OCI-LY7 (cell line): ENCODE results near the gene MAZ.

Experiments
- EZH2phosphoT487 ChIP-seq: fragments of 200-600 bp; sonication (generic); IDR thresholded peaks from 2 replicates; pipeline ENCODE4 v1.6.1; 2018; ENCODE audit warnings: low read depth, borderline replicate concordance, mild to moderate bottlenecking, mixed run types, antibody characterized with exemption, low read length, moderate library complexity, mixed read lengths
- TF ChIP-seq, protein P1 (sequence below): fragments of 200-600 bp; sonication (generic); conservative IDR thresholded peaks from 2 replicates; pipeline ENCODE4 v1.5.1; 2014; ENCODE audit warnings: mild to moderate bottlenecking, antibody characterized with exemption, low read length, moderate library complexity, mixed read lengths

DNA sequence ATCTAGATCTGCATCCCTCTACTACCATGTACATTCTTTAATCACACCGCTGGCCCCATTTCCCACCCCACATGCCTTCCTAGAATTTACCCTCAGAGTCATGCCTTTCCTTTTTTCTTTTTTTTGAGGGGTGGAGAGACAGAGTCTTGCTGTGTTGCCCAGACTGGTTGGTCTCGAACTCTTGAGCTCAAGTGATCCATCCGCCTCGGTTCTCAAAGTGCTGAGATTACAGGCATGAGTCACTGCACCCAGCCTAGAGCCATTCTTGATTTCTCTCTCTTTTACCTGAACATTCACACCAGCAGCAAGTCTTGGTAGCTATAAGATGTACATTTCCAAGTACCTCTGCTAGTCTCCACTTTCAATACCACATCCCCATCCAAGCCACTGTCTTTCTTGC, 11.8 kb downstream of the MAZ start:
- TF ChIP-seq, protein P1, sequence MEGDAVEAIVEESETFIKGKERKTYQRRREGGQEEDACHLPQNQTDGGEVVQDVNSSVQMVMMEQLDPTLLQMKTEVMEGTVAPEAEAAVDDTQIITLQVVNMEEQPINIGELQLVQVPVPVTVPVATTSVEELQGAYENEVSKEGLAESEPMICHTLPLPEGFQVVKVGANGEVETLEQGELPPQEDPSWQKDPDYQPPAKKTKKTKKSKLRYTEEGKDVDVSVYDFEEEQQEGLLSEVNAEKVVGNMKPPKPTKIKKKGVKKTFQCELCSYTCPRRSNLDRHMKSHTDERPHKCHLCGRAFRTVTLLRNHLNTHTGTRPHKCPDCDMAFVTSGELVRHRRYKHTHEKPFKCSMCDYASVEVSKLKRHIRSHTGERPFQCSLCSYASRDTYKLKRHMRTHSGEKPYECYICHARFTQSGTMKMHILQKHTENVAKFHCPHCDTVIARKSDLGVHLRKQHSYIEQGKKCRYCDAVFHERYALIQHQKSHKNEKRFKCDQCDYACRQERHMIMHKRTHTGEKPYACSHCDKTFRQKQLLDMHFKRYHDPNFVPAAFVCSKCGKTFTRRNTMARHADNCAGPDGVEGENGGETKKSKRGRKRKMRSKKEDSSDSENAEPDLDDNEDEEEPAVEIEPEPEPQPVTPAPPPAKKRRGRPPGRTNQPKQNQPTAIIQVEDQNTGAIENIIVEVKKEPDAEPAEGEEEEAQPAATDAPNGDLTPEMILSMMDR = no peak
- no peak for TF ChIP-seq EZH2phosphoT487
